Stomach smooth muscle (tissue), 2 donors: ENCODE measurements around the gene LYZL4.

Experiments
- H3K27ac ChIP-seq: one replicate; pipeline ENCODE4 v1.7.0; 2013; ENCODE audit warnings: mild to moderate bottlenecking, low read length, inconsistent platforms
- H3K27me3 ChIP-seq, 2 donors: one replicate each; pipeline ENCODE4 v1.7.0; 2013; ENCODE audit warnings: low read length in 2 of 2; ENCODE audit not compliant: insufficient read depth in 2 of 2, control insufficient read depth in 1 of 2
- H3K36me3 ChIP-seq, 2 donors: one replicate each; pipeline ENCODE4 v1.7.0; 2013; ENCODE audit warnings: low read length in 2 of 2; ENCODE audit not compliant: control insufficient read depth in 2 of 2, insufficient read depth in 2 of 2
- H3K4me1 ChIP-seq: one replicate; pipeline ENCODE4 v1.7.0; 2013; ENCODE audit warnings: low read length; ENCODE audit not compliant: control insufficient read depth, insufficient read depth
- H3K4me3 ChIP-seq, 2 donors: one replicate each; pipeline ENCODE4 v1.7.0; 2013; ENCODE audit warnings: low read length in 2 of 2
- H3K9ac ChIP-seq, 2 donors: one replicate each; pipeline ENCODE4 v1.7.0; 2013; ENCODE audit warnings: low read length in 2 of 2, mild to moderate bottlenecking in 1 of 2
- H3K9me3 ChIP-seq, 2 donors: one replicate each; pipeline ENCODE4 v1.7.0; 2013; ENCODE audit warnings: low read length in 2 of 2; ENCODE audit not compliant: control insufficient read depth in 2 of 2
- donor health status: healthy.
- donor health status: Pancreatic carcinoma.

LYZL4 gene, protein sequence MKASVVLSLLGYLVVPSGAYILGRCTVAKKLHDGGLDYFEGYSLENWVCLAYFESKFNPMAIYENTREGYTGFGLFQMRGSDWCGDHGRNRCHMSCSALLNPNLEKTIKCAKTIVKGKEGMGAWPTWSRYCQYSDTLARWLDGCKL

GRCh38 chr3:42410370-42411131 is at the start of gene LYZL4:
Gene LYZL4 (minus strand): TSS chr3:42410610. CDS start chr3:42407251, 3,359 bp downstream.
- Histone ChIP-seq H3K9me3 (no peaks in the 10 kb centered on the region), H3K4me3 (no peak within 1 kb of the TSS), H3K27ac (no peak within 1 kb of the TSS), H3K9ac (no peak within 1 kb of the TSS), H3K4me1 (no peaks in the 10 kb centered on the region), H3K36me3 (no peaks in the 10 kb centered on the region), H3K27me3 (no peaks in the 10 kb centered on the region)

- Histone ChIP-seq H3K9me3 (no peaks in the 10 kb centered on the region), H3K36me3 (no peaks in the 10 kb centered on the region), H3K4me3 (no peak overlapping the region), H3K9ac (no peak overlapping the region), H3K27me3 (peaks cover 0 to 2% of the 10 kb centered on the region in 2 donors), H3K27ac (no peak overlapping the region), H3K4me1 (no peaks in the 10 kb centered on the region)
Observed at GRCh38 chr3:42459151-42459550, 48.7 kb upstream of the LYZL4 start.

DNA sequence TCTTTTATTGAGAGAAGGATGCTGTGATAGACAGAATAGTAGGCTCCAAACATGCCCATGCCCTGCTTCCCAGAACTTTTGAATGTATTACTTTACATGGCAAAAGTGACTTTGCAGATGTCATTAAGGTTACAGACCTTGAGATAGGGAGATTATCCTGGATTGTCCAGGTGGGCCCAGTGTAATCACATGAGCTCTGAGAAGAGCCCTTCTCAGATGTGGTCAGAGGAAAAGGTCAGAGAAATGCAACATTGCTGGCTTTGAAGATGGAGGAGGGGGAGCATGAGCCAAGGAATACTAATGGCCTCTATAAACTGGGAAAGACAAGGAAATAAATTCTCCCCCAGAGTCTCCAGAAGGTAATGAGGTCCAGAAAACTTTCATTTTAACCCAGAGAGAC is 45.8 kb upstream of the LYZL4 start:
- no peaks in the 10 kb centered on the region for H3K36me3 ChIP-seq

GRCh38 chr3:42451546-42452230 is 41.3 kb upstream of the LYZL4 start:
- peaks cover 0 to 2% of the 10 kb centered on the region in 2 donors for H3K27me3 ChIP-seq
- peak overlapping the region in 1 of 2 donors; percentile 73 for H3K9ac ChIP-seq
- peak overlapping the region; percentile 71 for H3K27ac ChIP-seq
- peaks cover 12% of the 10 kb centered on the region for H3K4me1 ChIP-seq
- H3K36me3 ChIP-seq, result no peaks in the 10 kb centered on the region
- peak overlapping the region in 1 of 2 donors; percentile 54 for H3K4me3 ChIP-seq
- peaks cover 0 to 3% of the 10 kb centered on the region in 2 donors for H3K9me3 ChIP-seq

More for the DNA sequence above, 45.8 kb upstream of the LYZL4 start:
- H3K9ac ChIP-seq, result no peak overlapping the region
- peaks cover 0 to 3% of the 10 kb centered on the region in 2 donors for H3K9me3 ChIP-seq
- H3K4me3 ChIP-seq, result no peak overlapping the region
- peaks cover 0 to 2% of the 10 kb centered on the region in 2 donors for H3K27me3 ChIP-seq
- peaks cover 8% of the 10 kb centered on the region for H3K4me1 ChIP-seq
- no peak overlapping the region for H3K27ac ChIP-seq

DNA sequence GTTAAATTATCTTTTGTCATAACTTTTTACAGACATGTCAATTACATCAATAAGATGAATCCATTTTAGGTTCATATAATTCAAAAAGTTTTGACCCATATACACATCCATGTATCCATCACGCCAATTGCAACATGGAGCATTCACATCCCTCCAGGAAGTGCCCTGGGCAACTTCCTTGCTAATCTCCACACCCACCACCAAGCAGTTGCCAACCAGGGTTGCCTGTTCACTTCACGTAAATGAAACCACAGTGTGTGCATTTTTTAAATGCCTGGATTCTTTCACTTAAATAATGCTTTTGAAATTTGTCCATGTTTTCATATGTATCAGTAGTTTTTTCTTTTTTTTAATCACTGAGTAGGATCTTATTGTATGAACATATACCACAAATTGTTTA is 40.7 kb upstream of the LYZL4 start:
- Histone ChIP-seq H3K36me3 (no peaks in the 10 kb centered on the region), H3K27ac (no peak overlapping the region), H3K9ac (no peak overlapping the region), H3K9me3 (peaks cover 0 to 3% of the 10 kb centered on the region in 2 donors), H3K27me3 (no peaks in the 10 kb centered on the region), H3K4me1 (peaks cover 12% of the 10 kb centered on the region), H3K4me3 (no peak overlapping the region)

DNA sequence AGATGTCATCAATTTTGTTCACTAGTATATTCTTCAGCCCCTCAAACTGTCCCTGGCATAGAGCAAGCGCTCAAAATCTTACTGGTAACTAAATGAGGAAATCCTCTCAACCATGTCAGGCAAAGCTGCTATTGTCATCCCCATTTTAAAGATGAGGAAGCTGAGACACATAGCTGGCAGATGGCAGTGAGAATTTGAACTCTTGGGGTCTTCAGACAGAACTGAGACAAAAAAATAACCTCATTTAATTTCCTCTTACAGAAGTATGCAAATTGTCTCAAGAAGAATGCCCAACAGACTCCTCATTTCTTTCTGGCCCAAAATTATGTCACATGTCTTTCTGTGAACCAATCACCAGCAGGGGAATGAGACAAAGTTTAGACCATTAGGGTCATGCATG is 40.2 kb upstream of the LYZL4 start:
- Histone ChIP-seq H3K9me3 (peaks cover 0 to 3% of the 10 kb centered on the region in 2 donors), H3K4me1 (peaks cover 12% of the 10 kb centered on the region), H3K9ac (no peak overlapping the region), H3K4me3 (no peak overlapping the region), H3K36me3 (no peaks in the 10 kb centered on the region), H3K27ac (no peak overlapping the region), H3K27me3 (no peaks in the 10 kb centered on the region)

DNA sequence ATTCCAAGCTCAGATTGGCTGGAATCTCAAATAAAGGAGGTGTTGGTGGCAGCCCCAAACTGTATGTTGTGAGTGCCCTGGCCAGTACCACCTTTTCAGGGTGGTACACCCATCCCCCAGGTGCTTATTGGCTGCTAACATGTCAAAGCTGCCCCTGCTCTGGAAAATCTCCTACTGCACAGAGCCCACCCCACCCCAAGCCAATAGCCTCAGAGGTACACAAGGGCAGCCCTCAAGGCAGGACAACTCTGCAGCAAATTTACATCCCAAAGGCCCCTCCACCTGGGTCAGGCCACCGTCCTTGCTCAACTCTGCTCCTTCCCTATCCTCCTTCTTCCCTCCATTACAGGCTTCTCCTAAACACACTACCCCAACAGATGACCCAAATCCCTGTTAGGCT is 37.1 kb upstream of the LYZL4 start:
- Histone ChIP-seq H3K36me3 (no peaks in the 10 kb centered on the region), H3K4me1 (peaks cover 13% of the 10 kb centered on the region), H3K4me3 (no peak overlapping the region), H3K27me3 (no peaks in the 10 kb centered on the region), H3K27ac (no peak overlapping the region), H3K9ac (no peak overlapping the region), H3K9me3 (no peaks in the 10 kb centered on the region)

GRCh38 chr3:42446111-42447050 is 36.0 kb upstream of the LYZL4 start:
- H3K4me1 ChIP-seq, result peaks cover 6% of the 10 kb centered on the region
- H3K9ac ChIP-seq, result no peak overlapping the region
- no peaks in the 10 kb centered on the region for H3K9me3 ChIP-seq
- no peak overlapping the region for H3K27ac ChIP-seq
- H3K27me3 ChIP-seq, result no peaks in the 10 kb centered on the region
- no peak overlapping the region for H3K4me3 ChIP-seq
- no peaks in the 10 kb centered on the region for H3K36me3 ChIP-seq

- Histone ChIP-seq H3K4me1 (peaks cover 2% of the 10 kb centered on the region), H3K9ac (no peak overlapping the region), H3K36me3 (no peaks in the 10 kb centered on the region), H3K27me3 (no peaks in the 10 kb centered on the region), H3K27ac (no peak overlapping the region), H3K9me3 (no peaks in the 10 kb centered on the region), H3K4me3 (no peak overlapping the region)
Observed at GRCh38 chr3:42443819-42444436, 33.5 kb upstream of the LYZL4 start.

- Histone ChIP-seq H3K27ac (no peak overlapping the region), H3K36me3 (no peaks in the 10 kb centered on the region), H3K4me1 (peaks cover 2% of the 10 kb centered on the region), H3K4me3 (no peak overlapping the region), H3K9me3 (no peaks in the 10 kb centered on the region), H3K9ac (no peak overlapping the region), H3K27me3 (no peaks in the 10 kb centered on the region)
Observed at GRCh38 chr3:42443292-42443691, 32.9 kb upstream of the LYZL4 start.
